GM18519 (cell line): ENCODE data around the gene ADM2.

Source experiments
- ATAC-seq: cut with Tn5 transposase; IDR thresholded peaks from one replicate; pipeline ENCODE4 v1.9.1; 2021; ENCODE audit warnings: mild to moderate bottlenecking, moderate library complexity; ENCODE audit not compliant: unreplicated experiment, low FRiP score

ADM2 gene

DNA sequence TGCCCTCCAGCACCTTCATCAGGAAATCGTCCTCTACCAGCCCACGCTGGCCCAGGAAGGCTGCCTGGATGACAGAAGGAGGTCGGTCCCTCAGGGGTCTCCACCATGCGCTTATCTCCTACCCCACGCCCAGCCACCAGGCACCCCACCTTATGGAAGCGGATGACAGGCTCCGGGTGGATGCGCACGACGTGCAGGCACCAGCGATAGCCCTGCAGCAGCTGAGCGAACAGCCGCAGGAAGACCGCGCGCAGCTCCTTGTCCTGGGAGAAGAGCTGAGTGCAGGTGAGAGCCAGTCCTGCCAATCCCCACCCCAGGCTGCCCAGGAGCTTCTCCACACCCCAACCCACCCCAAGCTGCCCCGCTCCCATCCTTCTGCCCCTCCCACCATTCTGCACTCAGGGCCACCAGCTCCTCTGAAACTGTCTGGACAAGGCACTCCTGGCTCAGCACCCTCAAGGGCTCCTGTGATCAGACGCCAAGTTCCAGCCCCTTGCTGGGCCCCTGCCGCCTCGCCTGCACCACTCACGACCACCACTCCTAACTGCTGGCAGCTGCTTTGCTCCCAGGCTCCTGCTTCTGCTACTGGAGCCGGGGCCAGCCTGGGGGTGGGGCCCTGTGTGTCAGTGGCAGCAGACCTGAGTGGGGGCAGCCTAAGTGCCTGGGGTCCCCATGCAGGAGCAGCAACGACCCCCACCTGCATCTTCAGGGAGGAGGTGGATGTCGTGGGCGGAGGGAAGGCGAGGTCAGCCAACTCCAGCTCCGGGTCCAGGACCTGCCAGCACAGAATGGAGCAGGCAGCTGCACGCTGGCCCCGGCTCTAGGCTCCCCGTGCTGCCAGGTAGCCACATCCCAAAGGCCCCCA, 16.0 kb upstream of the ADM2 start:
- ATAC-seq: no peak

DNA sequence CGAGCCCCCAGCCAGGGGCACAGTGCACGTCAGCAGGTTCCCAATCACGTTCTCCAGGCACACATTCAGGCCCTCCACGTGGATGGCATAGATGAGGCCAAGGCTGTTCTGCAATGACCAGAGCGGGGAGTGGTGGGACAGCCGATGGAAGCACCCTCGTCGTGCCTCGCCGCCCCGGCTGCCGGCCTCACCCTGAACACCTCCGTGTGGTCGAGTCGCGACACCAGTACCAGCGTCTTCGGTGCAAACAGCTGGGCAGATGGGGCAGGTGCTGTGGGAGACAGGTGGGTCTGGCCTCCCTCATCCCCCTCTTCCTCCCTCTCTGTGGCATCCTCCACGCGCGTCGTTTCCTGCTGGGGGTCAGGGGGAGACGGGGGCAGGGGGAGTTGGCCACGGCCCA, 14.0 kb upstream of the ADM2 start:
- ATAC-seq: no peak

DNA sequence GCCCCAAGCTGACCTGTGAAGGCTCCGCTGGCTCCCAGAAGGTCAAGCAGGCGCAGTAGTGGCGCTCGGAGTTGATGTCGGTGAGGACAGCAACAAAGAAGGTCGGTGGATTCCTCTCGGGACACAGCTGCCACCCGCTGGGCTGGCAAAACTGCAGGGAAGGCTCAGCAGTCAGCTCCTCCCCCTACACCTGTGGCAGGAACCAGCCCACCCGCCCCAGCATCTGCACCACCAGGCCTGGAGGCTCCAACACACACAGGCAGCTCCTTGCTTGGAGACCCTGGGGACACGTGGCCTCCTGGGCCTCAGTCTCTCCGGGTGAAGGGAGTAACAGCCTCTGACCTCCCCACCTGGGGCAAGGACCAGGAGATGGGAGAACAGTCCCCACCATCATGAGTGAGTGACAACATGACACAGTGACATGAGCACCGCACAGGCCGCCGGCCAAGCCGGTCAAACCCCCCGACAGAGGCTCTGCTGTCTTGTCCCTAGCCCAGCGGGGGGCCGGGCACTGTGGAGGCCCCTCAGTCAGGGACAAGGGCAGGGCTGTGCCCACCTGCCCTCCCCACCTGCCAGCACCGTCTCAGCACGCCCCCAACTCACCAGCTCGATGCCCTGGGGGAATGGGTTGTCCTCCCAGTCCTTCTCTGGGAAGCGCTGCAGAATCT, 13.4 kb upstream of the ADM2 start:
- no peak for ATAC-seq

DNA sequence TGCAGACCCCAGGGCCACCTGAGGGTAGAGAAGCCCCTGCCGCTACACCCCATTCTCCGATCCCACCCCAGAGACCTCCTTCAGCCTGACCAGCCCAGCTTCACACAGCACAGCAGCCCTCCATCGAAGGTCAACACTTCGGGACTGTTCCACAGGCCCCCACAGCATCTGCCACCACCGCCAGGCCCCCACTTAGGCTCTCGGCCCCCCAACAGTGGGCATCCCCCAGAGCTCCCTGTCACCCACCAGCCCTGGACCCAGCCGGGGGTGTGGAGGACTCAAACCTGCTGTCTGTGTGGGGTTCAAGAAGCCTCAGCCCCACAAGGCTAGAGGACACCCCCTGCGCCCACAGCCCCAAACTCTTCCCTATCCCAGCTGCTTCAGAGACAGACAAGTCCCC, 12.7 kb upstream of the ADM2 start:
- no peak for ATAC-seq

DNA sequence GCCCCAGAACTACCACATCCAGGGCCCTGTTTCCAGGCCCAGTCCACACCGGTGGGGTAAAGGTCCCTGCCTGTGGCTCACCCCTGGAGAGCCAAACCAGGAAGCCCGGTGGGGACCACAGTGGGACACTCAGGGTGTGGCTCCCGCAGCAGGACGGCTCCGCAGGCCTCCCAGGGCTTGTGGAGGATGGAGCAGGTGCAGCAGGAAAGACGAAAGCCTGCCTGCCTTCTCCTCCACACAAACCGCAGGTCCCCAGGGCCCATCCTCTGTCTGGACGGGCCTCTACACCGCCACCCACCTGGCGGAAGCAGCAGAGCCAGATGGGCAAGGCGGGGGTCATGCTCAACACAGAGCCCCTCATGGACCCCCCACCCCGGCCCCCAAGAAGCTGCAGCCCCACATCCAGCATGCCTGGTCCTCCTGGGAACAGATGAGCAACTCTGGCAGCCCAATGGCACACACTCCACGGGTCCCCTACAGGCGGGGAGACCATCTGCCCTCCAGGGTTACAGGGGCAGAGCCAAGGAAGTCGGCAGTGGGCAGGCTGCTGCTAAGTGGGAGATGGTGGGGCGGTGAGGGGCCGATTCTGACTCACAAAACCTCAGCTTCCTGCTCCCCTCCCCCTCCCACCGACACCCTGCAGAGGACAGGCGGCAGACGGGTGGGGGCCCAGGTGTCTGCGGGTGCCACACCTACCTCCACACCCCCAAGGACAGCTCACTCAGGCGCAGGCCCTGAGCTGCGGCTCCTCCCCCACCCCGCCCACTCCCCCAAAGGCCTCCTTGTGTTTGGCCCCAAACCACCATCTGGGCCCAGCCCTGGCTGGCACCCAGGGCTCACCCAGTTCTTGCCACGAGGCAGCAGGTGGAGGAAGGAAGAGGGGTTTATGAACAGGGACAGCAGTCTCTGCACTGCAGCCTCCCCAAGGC, 11.7 kb upstream of the ADM2 start:
- ATAC-seq: no peak

DNA sequence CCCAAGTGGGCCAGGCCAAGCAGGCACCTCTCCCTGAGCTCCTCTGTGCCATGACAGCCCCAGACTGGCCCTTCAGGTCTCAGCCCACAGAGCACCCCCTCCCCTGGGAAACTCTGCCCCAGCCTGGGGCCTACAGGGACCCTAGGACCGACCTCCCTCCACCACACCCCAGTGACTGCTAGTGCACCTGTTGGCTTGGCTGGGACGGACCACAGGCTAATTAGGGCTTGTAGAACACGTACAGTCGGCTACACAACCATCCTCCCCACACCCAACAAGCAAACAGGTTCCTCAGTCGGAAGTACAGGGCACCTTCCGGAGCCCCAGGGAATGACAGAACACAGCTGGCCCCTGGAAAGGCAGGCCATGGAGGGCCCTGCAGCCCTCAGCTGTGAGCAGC, 10.9 kb upstream of the ADM2 start:
- ATAC-seq: no peak

DNA sequence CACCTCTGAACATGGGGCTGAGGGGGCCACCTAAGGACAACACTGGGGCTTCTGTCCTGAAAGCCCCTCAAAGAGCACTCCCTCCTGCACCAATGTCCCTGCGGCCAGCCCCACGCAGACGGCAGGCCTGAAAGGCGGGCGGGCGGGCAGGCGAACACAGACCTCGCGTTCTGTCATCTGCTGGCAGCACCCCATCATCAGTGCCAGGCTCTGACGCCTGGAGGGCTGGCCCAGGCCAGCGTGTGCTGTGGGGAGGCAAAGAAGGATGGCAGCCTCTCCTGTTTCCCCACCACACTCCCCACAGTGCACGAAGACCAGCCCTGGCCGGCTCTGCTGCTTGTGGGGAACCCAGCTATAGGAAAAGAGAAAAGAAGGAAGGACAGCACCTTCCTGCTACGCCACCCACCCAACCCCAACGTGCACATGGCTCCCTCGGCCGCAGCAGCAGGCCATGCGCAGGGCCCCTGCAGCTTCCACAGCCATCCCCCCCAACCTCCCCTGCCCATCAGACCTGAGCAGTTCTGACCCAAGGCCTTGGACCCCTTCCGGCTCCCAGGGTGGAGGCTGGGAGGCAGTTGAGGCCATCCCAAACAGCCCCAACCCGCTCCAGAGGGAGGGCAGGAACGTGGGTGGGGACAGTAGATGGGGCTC, 10.0 kb upstream of the ADM2 start:
- no peak for ATAC-seq

DNA sequence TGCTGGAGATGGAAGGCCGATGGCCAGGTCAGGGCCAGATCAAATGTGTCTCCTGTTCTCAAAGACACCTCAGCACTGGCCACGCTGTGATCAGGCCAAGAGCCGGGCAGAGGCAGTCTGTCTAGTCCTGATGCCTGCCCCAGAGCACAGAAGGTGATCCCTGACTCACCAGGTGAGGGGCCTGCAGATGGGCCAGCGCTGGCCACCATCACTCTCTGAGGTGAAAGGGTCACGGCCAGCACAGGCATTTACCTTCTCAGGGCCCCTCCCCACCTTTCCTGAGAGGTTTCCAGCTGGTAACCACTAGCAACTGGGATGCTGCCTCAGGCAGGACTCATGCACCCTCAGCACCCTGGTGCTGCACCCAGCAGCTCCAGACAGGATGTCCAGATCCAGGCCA, 9.4 kb upstream of the ADM2 start:
- no peak for ATAC-seq

DNA sequence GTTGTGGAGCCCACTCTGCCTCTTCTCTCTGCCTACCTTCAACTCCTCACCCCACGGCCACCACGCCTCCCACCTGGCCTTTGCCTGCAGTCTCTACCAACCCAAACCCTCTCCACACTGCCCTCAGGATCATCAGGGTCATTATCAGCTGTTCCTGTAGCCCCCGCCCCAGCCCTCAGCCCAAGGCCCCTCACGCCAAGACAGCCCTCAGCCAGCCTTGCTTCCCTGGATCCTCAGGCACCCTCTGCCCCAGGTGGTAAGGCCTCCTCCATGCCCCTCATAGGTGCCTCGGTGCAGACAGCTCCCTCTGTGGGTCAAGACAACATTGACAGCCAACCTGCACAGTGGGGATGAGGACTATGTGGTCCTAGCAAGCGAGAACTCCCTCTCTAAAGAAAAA, 8.3 kb upstream of the ADM2 start:
- ATAC-seq: no peak

DNA sequence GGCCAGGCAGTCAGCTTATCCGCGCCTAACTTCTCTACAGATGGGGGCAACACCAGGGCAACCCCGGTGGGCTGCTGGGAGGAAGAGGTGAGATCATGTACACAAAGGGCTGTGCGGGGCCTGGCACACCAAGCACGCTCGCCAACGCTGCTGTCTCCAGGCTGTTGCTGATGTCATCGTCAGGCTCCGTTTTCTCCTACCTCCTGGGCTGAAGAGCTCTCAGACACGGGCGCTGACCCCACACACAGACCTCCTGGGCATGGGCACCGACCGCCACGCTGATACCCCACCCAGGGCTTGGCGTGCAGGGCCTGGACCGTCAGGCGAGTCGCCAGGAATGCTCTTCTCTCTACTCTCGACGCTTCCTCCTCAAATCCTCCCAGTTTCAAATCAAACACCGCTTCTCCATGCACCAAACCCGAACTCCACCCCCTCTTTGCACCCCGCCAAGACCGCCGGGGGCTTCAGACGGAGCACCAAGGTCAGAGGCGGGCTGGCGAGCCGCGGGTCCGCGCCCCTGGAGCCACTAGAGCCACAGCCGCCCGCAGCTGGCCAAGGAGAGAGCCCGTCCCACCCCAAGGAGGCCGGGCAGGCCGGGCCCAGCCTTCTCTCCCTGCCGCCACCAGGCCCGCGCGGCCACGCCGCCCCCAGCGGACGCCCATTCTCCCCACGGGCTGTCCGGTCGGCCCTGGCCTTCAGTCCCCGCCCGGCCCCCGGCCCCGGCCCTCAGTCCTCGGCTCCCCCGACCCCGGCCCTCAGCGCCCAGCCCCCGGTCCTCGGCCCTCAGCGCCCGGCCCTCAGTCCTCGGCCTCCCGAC, 7.3 kb upstream of the ADM2 start:
- no peak for ATAC-seq

DNA sequence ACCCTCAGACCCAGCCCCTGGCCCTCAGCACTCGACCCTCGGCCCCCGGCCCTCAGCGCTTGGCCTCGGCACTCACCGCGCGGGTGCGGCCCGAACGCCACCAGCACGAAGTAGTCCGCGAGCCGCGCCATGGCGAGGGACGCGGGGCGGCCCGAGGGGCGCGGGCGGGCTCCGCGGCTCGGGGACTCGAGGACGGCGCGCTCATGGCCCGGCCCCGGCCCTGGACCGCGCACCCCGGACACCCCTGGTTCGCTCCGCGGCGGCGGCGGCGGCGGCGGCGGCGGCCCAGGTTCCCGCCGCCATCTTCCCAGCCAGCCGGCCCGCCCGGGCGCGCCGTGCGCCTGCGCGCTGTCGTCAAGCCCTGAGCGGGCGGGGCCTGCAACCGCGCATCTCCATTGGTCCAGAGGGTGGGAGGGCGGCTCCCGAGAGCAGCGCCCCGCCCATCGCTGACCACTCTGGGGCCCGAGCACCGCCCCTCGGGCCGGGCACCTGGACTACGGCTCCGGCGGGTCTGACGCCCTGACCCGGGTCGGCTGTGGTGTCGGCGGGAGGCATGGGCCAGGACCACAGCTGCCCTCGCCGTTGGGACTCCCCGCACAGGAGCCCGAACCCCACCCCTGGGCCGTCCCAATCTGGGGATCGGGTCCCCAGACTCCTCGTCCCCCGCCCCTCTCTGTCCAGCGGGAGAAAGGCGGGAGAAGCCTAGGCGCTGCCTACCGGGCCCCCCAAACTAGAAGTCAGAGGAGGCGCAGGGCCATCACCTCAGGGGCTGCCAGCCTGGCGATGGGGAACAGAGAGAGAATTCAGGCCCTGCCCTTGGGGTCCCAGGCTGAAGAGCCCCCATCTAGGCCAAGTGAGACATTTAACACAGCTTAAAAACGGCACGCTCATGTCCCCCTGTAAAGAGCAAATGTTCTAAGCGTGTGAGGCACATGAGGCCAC, 6.4 kb upstream of the ADM2 start, which contains the start of gene SBF1:
Gene SBF1 (minus strand): TSS at position 326 of the 942 bp plus-strand sequence. CDS start 195 bp downstream, at position 131.
- ATAC-seq: no peak

DNA sequence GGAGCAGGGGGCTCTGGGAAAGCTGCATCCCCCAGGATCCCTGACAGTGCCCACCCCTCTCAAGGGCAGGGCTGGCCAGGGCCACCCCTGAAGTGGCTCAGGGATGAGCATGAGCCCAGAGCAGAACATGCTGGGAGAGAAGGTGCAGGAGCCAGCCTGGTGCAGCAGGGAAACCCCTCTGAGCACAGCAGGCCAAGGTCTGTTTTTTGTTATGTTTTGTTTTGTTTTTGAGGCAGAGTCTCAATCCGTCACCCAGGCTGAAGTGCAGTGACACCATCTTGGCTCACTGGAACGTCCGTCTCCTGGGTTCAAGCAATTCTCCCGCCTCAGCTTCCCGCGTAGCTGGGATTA, 5.7 kb upstream of the ADM2 start:
- no peak for ATAC-seq

DNA sequence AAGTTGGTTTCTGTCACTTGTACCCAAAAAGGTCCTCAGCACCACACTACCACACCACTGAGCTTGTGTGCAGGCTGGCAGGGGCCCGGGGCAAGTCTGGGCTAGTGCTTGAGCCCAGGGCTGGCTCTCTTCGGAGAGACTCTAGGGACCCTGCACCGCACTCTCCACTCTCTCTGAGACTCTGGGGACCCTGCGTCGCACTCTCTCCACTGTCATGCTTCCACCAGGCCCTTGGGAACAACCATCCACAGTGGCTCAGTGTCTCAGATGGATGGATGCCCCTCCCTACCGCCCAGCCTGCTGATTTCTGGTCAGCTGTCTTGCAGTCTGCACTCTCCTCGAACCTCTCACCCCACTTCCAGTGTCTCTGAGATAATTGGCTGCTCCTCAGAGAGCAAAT, 4.5 kb upstream of the ADM2 start:
- ATAC-seq: no peak

DNA sequence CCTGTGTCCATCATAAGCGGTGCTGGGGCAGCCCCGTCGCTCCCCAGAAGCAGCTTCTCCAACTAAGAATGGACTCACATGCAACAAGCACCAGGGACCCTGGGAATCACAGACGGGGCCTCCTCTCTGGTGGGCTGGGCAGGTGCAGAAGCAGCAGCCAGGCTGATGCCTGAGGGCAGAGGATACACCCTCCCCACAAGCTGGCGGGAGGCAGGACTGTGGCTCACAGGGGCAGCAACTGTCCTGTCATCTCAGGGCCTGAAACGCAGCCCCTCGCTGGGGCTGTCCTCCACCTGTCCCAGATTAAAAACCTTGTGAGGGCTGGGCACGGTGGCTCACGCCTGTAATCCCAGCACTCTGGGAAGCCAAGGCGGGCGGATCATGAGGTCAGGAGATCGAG, 3.4 kb upstream of the ADM2 start:
- no peak for ATAC-seq

DNA sequence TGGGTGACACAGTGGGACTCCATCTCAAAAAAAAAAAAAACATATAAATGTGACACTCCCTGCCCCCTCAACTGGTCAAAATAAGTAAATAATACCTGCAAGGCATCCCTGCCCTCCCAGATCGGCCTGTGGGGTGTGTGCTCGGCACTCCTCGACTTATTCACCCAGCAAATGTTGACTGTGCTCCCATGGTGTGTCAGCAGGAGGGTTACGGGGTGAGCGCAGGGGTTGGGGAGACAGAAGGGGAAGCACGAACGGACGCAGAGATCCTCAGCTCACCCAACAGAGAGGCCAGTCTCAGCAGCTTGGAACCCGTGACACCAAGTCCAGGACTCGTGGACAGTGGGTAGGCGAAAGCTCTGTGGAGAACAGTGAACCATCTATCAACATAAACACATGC, 1.6 kb upstream of the ADM2 start:
- no peak for ATAC-seq

DNA sequence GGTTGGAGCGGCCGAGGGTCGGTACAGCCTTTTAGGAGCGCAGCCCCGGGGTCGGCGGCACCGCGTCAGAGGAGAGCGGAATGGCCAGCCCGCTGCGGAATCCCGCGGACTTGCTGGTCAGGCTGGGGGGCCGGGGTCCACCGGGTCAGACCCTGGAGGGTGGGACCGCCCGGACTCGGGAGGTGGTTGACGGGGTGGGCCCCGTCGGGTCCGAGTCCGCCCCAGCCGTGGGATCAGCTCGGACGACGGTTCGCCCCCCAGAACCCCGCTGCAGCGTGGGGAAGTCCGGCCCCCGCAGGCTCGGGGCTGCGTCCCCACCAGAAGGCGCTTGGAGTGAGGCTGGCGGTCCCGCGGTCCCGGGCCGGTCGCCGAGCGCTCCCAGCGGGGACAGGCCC, 301 bp upstream of the ADM2 start:
- no peak for ATAC-seq

DNA sequence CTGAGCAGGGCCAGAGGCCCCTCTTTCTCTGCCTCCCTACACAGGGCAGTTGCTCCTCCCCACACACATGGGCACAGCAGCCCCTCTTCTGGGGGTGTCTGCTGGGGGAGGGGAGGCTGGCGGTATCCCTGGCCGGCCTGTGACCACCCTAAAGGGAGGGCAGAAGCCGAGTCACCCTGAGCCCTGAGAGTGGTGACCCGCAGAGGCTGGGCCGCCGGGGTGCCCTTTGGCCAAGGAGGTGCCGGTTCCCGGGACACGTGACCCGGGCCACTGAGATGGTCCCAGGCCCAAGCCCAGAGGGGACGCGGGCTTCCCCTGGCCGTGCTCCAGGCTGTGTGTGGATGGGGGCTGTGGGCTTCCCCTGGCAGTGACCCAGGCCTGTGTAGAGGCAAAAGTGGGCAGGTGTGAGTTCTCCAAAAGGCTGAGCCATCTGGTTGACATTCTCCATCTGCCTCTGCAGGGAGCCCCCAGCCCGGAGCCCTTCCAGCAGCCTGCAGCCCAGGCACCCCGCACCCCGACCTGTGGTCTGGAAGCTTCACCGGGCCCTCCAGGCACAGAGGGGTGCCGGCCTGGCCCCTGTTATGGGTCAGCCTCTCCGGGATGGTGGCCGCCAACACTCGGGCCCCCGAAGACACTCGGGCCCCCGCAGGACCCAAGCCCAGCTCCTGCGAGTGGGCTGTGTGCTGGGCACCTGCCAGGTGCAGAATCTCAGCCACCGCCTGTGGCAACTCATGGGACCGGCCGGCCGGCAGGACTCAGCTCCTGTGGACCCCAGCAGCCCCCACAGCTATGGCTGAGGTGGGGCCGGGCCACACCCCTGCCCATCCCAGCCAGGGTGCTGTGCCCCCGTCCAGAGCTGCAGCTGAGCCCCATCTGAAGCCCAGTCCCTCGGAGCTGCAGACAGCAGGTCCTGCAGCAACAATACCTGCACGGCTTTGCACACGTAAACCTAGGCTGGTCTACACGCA, 1.0 kb downstream of the ADM2 start:
- ATAC-seq: no peak

DNA sequence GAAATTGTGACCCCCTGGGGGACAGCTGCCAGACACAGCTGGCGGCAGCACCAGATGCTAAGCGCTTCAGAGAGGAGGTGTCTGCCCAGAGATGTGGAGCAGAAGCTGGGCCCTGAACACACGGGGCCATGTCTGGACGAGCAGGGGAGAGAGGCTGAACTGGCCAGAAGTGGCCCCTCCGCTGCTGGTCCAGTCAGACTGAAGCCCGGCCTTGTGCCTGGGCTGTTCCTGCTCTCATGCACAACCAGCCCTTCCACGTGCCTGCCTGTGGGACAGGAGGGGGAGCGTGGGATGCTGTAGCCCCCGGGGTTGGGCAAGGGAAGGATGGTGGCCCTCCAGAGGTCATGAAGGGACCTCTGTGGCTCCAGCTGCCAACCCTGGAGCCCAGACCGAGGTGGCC, 1.8 kb downstream of the ADM2 start:
- ATAC-seq: no peak
